Heart left ventricle (tissue), 16 donors: ENCODE data around the gene CNGB1. TPM values are rescaled to one million over a fixed set of nuclear protein-coding genes. Genes with fewer than 3 reads are reported as not detected.

Experiments
- ATAC-seq, 4 donors: fragments of 200-7000 bp; cut with Tn5 transposase; one replicate each; pipeline ENCODE4 v1.9.1; 2020 to 2022; ENCODE audit warnings: moderate library complexity in 4 of 4, mild to moderate bottlenecking in 3 of 4, moderate number of reproducible peaks in 1 of 4
- DNase-seq, 5 donors: peaks; one replicate each; pipeline ENCODE4 v3.0.0-alpha.2; 2020
- H3K27ac ChIP-seq, 12 donors: fragments of 200-600 bp; sonication (generic) in 4 of 12; one replicate each; pipeline versions ENCODE4 v1.5.0 to v1.8.0; 2016 to 2022; ENCODE audit warnings: mild to moderate bottlenecking in 2 of 12
- H3K27me3 ChIP-seq, 9 donors: fragments of 200-600 bp; sonication (generic) in 2 of 9; one replicate each; pipeline versions ENCODE4 v1.5.1 to v1.8.0; 2016 to 2022; ENCODE audit warnings: mild to moderate bottlenecking in 3 of 9
- H3K36me3 ChIP-seq, 9 donors: fragments of 200-600 bp; sonication (generic) in 2 of 9; one replicate each; pipeline versions ENCODE4 v1.5.0 to v1.8.0; 2018 to 2022; ENCODE audit warnings: mild to moderate bottlenecking in 2 of 9
- H3K4me1 ChIP-seq, 12 donors: fragments of 200-600 bp; sonication (generic) in 4 of 12; one replicate each; pipeline versions ENCODE4 v1.5.0 to v1.8.0; 2016 to 2022; ENCODE audit warnings: mild to moderate bottlenecking in 3 of 12
- H3K4me3 ChIP-seq, 12 donors: fragments of 200-600 bp; sonication (generic) in 4 of 12; one replicate each; pipeline versions ENCODE4 v1.5.0 to v1.8.0; 2017 to 2022; ENCODE audit warnings: mild to moderate bottlenecking in 9 of 12, moderate library complexity in 4 of 12
- H3K9me3 ChIP-seq, 12 donors: fragments of 200-600 bp; sonication (generic) in 4 of 12; one replicate each; pipeline versions ENCODE4 v1.5.0 to v1.8.0; 2016 to 2022; ENCODE audit warnings: mild to moderate bottlenecking in 1 of 12
- POLR2A ChIP-seq, 2 donors: fragments of 450-650 bp; IDR thresholded peaks; one replicate each; pipeline ENCODE4 v1.6.1; 2017; ENCODE audit warnings: antibody characterized with exemption in 2 of 2, mild to moderate bottlenecking in 2 of 2, moderate library complexity in 2 of 2
- WGBS, 4 donors: extraction: QIAGEN DNeasy Blood & Tissue Kit in 2 of 4; methylation state at CpG; one replicate each; pipeline versions ENCODE4 v1.1.5 to v1.1.7; 2013 to 2018; 5-methylcytosine and 5-hydroxymethylcytosine counted together
- intact Hi-C, 10 donors: fragments of 100-400 bp; cut with DNase I; formaldehyde crosslinking; loops; one replicate each; pipeline versions ENCODE4 v1.11.1 to v1.14.2; 2022
- polyA plus RNA-seq, 2 donors: library from polyadenylated mRNA; stranded (reverse); fragments of 200-250 nt; gene quantifications; one replicate each; pipeline ENCODE4 v1.2.3, GENCODE V29; 2013
- total RNA-seq, 9 donors: library from RNA; depleted of rRNA in 2 of 9; stranded (reverse); fragments of >200 nt in 2 of 9; fragmentation: NEBNext Ultra II Directional in 3 of 9; extraction: Animal tissue kit (Norgen Biotek cat#: 25700) in 3 of 9; gene quantifications; one replicate each; pipeline versions ENCODE4 v1.1.0 to v1.2.4, GENCODE V29; 2016 to 2023
- TF ChIP-seq, protein P1 (sequence below), 12 donors: fragments of 200-600 bp; sonication (generic) in 4 of 12; IDR thresholded peaks; one replicate each; pipeline versions ENCODE4 v1.5.0 to v1.8.0; 2018 to 2022; ENCODE audit warnings: antibody characterized with exemption in 12 of 12, mild to moderate bottlenecking in 5 of 12
- donor health status: ischemic (EF 13 %, LVEDD 7.1; RV severe dilation, severe dysfunction).
- donor health status: healthy with polysubstance abuse.
- donor health status: DM: no; HTN: yes; CAD: no.
- donor health status: DM: no; HTN: no; CAD: no.
- donor health status: ischemic (EF 25% LVEDD 6.9; RV normal size, moderate dysfunction).
- donor health status: ischemic (EF 25% LVEDD 5.7; RV mildly dilated, moderate dysfunction).
- donor health status: healthy.
- donor health status: DM: yes; HTN: yes; CAD: no.
- donor health status: ischemic (EF 35%, LVEDD 5.7; RV mildly dilated, moderate dysfunction).
- donor health status: nonischemic (EF 11% LVEDD 7.7; RV severe dilation, severe dysfunction).
- donor health status: DM: yes; HTN: yes; CAD: no.
- donor health status: PGD.
- donor health status: ischemic (EF 29% LVEDD 5.4; RV normal size, mild dysfunction).
- donor health status: nonischemic (EF 23%, LVEDD 6.1; RV moderate dilation, normal function).

CNGB1 gene
- total and polyA plus RNA-seq, 11 donors: not detected

DNA sequence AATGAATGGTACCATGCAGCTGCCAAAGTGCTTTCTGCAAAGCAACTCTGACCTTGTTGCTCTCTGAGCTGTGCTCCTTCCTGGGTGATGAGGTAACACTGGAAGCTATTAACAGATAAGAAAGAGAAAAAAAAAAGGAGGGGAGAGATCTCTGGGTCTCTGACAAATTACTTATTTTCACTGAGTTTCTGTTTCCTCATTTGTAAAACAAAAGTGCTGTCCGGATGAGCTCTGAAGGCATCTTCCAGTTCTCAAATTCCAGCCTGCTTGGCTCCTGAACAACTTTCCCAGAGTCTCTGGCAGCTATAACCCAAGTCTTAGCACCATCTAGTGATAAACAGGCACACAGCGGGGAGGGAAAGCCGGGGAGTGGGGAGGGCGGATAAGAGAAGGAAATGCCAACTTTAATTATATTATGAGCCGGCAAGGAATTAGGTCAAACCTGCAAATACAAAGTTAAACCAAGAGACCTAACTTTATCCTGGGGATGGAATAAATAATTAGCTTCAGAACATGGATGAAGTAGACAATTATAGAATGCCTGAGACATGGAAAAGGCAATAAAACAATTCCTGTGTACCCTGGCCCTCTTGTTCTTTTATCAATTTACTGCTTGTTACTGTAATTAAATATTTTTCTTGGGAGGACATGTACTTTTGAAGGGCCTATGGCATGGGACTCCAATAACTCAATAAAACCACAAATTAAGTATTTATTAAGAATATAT lies 107.3 kb downstream of the CNGB1 start:
- H3K4me3 ChIP-seq: no peak overlapping the region
- WGBS, 4 donors: 0 to 2% (median 1%) methylated on average over 5 of the region's 5 CpGs
- no peaks in the 10 kb centered on the region for H3K36me3 ChIP-seq
- peak overlapping the region in 4 of 12 donors; percentile 6 to 58 (median 18) for H3K27ac ChIP-seq
- intact Hi-C loops: loop anchor here (1.0 to 10.0 kb wide), 11 partner anchors 59 to 289 kb away; partner anchors contain the start of gene KIFC3 (in 3 of the 10)
- no peaks in the 10 kb centered on the region for H3K27me3 ChIP-seq
- TF ChIP-seq, protein P1, sequence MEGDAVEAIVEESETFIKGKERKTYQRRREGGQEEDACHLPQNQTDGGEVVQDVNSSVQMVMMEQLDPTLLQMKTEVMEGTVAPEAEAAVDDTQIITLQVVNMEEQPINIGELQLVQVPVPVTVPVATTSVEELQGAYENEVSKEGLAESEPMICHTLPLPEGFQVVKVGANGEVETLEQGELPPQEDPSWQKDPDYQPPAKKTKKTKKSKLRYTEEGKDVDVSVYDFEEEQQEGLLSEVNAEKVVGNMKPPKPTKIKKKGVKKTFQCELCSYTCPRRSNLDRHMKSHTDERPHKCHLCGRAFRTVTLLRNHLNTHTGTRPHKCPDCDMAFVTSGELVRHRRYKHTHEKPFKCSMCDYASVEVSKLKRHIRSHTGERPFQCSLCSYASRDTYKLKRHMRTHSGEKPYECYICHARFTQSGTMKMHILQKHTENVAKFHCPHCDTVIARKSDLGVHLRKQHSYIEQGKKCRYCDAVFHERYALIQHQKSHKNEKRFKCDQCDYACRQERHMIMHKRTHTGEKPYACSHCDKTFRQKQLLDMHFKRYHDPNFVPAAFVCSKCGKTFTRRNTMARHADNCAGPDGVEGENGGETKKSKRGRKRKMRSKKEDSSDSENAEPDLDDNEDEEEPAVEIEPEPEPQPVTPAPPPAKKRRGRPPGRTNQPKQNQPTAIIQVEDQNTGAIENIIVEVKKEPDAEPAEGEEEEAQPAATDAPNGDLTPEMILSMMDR (IDR thresholded peaks at IDR 0.05): peak; percentile 39 to 84 (median 71)
- no peak for TF ChIP-seq POLR2A (IDR thresholded peaks at IDR 0.05)
- ATAC-seq: peak; percentile 89 to 93 (median 92)
- no peaks in the 10 kb centered on the region for H3K9me3 ChIP-seq
- H3K4me1 ChIP-seq: peaks cover 0 to 25% (median 8%) of the 10 kb centered on the region in 12 donors
- peak in 4 of 5 donors; percentile 61 to 71 (median 64) for DNase-seq

DNA sequence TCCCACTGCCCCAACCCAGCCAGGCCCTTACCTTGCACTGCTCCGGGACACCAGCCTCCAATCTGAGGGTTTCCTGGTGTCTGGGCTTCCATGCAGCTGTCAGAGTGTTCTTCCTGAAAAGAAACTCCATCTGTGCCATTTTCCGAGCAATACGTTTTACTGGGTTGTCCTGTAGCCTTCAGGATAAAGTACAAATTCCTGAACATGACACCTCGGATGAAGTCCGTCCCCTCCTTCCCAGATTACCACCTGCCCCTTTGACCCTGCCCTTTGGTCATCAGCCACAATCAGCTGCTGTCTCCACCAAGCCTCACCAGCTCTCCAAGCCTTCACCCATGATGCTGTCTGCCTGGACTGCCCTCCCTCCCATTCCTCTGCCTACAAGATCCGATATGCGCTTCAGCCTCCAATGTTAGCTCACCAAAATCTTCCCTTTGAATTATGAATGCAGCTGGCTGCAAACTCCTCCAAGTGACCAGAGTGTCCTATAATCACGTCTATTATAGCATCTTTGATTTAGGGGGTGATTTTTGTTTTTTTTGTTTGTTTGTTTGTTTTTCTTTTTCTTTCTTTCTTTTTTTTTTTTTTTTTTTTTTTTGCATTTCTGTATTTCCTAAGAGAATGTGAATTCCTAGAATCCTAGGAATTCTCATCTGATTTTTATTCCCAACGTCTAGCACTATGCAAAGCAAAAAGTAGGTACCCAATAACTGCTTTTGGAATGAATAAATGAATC lies 108.1 kb downstream of the CNGB1 start:
- TF ChIP-seq POLR2A (IDR thresholded peaks at IDR 0.05): no peak
- TF ChIP-seq, protein P1 (IDR thresholded peaks at IDR 0.05): no peak
- Histone ChIP-seq H3K4me1 (peaks cover 0 to 33% (median 13%) of the 10 kb centered on the region in 12 donors), H3K27me3 (no peaks in the 10 kb centered on the region), H3K4me3 (no peak overlapping the region), H3K9me3 (no peaks in the 10 kb centered on the region), H3K27ac (peak overlapping the region in 4 of 12 donors; percentile 6 to 58 (median 18)), H3K36me3 (no peaks in the 10 kb centered on the region)
- intact Hi-C loops: loop anchor here (1.0 to 10.0 kb wide), 11 partner anchors 58 to 288 kb away; partner anchors contain the start of gene KIFC3 (in 3 of the 10)
- 64 to 73% (median 66%) methylated on average over 9 of the region's 9 CpGs for WGBS, 4 donors
- ATAC-seq (no peak), DNase-seq (no peak)

DNA sequence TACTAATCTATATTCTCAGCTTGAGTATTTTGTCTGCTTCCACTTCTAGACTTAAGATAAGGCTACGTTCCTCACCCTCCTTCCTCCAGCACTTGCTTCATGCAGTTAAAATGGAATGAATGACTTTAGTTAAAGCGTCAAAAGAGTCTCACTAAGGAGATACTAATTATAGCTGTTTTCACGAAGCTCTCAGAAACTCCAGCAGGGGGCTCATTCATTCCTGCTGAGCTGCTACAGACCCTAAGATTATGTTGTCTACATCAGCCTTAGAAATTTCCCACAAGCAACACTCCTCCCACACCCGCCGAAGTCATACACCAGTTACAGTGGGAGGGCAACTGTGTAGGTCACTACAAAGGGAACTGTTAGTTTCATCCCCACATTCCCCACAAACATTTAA lies 111.6 kb downstream of the CNGB1 start:
- Histone ChIP-seq H3K9me3 (peaks cover 0 to 13% (median 2%) of the 10 kb centered on the region in 12 donors), H3K4me3 (no peak overlapping the region), H3K27ac (peak overlapping the region in 6 of 12 donors; percentile 35 to 71 (median 58)), H3K36me3 (no peaks in the 10 kb centered on the region), H3K27me3 (no peaks in the 10 kb centered on the region), H3K4me1 (peaks cover 0 to 33% (median 13%) of the 10 kb centered on the region in 12 donors)
- intact Hi-C loops: loop anchor here in 4 of 10 donors (2.0 to 5.0 kb wide), 4 partner anchors 42 to 57 kb away; partner anchors contain the start of gene KIFC3 (in 2 of the 4)
- ATAC-seq (peak in 2 of 4 donors; percentile 11 to 21), DNase-seq (no peak)
- WGBS, 4 donors: 26 to 36% (median 34%) methylated on average over 5 of the region's 5 CpGs
- TF ChIP-seq POLR2A (IDR thresholded peaks at IDR 0.05): no peak
- TF ChIP-seq, protein P1 (IDR thresholded peaks at IDR 0.05): peak in 5 of 12 donors; percentile 10 to 33 (median 32)
